Nephron progenitor cell (in vitro differentiated cells): ENCODE measurements around the gene SPATC1L.

Experiments used
- DNase-seq: peaks from one replicate; pipeline ENCODE4 v3.0.0; 2021
- H3K27ac Mint-ChIP-seq: 2 replicates; pipeline ENCODE4 v1.8.0; 2021; ENCODE audit warnings: mild to moderate bottlenecking, moderate library complexity, mixed read lengths
- H3K27me3 Mint-ChIP-seq: 2 replicates; pipeline ENCODE4 v1.8.0; 2021; ENCODE audit warnings: mild to moderate bottlenecking, low read depth, mixed read lengths; ENCODE audit not compliant: poor library complexity
- H3K36me3 Mint-ChIP-seq: 2 replicates; pipeline ENCODE4 v1.8.0; 2021; ENCODE audit warnings: low read depth, mixed read lengths
- H3K4me1 Mint-ChIP-seq: 2 replicates; pipeline ENCODE4 v1.8.0; 2021; ENCODE audit warnings: mixed read lengths
- H3K4me3 Mint-ChIP-seq: 2 replicates; pipeline ENCODE4 v1.8.0; 2021; ENCODE audit warnings: mild to moderate bottlenecking, moderate library complexity, mixed read lengths
- H3K9me3 Mint-ChIP-seq: 2 replicates; pipeline ENCODE4 v1.8.0; 2021; ENCODE audit warnings: mild to moderate bottlenecking, moderate library complexity, mixed read lengths
- CTCF ChIP-seq: fragments of 200-600 bp; sonication (generic); IDR thresholded peaks from 2 replicates; pipeline ENCODE4 v1.5.0; 2021; ENCODE audit warnings: antibody characterized with exemption

Gene SPATC1L

GRCh38 chr21:46117586-46118315 lies 66.5 kb downstream of the SPATC1L start:
- DNase-seq, result peak; percentile 1
- peaks cover 13% of the 10 kb centered on the region for H3K9me3 Mint-ChIP-seq
- H3K4me3 Mint-ChIP-seq, result no peak overlapping the region
- no peaks in the 10 kb centered on the region for H3K4me1 Mint-ChIP-seq
- peaks cover under 1% of the 10 kb centered on the region for H3K27me3 Mint-ChIP-seq
- H3K36me3 Mint-ChIP-seq, result peaks cover 39% of the 10 kb centered on the region
- no peak overlapping the region for H3K27ac Mint-ChIP-seq
- no peak for TF ChIP-seq CTCF

DNA sequence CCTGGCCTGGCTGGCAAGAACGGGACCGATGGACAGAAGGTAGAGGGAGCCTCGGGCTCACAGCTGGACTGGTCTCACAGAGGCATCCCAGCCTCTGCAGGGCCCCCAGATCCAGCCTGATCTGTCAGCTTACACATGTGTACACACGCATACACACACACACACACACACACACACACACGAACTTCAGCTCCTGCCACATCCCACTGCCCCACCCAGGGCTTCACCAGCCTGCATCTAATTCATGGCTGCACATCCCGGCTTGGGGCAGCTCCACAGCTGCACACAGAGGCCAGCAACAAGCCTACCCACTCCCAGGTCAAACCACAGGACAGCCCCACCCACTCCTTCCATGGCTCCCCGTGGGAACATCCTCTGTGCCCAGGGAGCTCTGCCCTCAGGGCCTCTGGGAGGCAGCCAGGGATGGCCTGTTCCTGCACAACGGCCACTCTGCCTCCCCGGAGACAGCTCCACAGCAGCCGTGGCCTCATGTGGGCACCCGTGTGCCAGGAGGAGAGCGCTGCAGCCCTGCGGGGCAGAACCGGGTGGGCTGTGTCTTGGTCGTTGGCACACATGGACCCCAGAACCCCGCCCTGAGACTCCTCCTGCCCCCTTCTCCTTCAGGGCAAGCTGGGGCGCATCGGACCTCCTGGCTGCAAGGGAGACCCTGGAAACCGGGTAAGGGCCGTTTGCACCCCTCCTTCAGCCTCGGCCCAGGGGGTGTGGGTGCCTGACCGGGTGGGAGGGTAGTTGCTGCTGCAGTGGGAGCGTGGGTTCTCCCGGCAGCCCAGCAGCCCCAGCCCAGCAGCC lies 67.3 kb downstream of the SPATC1L start:
- Mint-ChIP-seq H3K27me3 (no peaks in the 10 kb centered on the region), H3K27ac (no peak overlapping the region), H3K4me1 (no peaks in the 10 kb centered on the region), H3K9me3 (peaks cover 13% of the 10 kb centered on the region), H3K4me3 (no peak overlapping the region), H3K36me3 (peaks cover 38% of the 10 kb centered on the region)
- peak; percentile 1 for DNase-seq
- TF ChIP-seq CTCF, result no peak

DNA sequence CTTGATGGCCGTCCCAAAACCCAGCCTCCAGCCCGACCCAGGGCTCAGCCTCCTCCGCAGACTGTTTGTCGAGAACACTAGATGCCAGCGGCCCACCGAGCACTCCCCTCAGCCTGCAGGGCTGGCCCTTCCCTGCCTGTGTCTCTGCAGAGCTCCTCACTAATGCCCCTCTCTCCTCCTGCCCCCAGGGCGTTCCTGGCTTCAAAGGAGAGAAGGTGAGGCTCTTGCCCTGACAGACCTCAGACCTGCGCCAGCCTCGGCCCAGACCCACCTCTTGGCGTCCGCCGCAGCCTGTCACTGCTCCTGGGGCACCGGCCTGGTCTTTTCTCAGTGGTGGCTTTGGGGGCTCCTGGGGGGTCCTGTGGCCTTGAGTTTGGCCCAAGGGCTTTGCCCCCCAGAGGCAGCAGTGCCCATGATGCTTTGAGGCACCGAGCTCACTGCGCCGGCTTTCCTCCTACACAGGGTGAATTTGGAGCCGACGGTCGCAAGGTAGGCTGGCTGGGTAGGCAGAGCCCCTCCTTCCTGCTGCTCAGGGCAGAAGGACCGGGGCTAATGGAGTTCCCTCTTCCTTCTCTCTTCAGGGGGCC lies 68.0 kb downstream of the SPATC1L start:
- Mint-ChIP-seq H3K4me3 (no peak overlapping the region), H3K27me3 (no peaks in the 10 kb centered on the region), H3K9me3 (peaks cover 13% of the 10 kb centered on the region), H3K36me3 (peaks cover 36% of the 10 kb centered on the region), H3K4me1 (no peaks in the 10 kb centered on the region), H3K27ac (no peak overlapping the region)
- DNase-seq, result peak; percentile 2
- TF ChIP-seq CTCF, result no peak

DNA sequence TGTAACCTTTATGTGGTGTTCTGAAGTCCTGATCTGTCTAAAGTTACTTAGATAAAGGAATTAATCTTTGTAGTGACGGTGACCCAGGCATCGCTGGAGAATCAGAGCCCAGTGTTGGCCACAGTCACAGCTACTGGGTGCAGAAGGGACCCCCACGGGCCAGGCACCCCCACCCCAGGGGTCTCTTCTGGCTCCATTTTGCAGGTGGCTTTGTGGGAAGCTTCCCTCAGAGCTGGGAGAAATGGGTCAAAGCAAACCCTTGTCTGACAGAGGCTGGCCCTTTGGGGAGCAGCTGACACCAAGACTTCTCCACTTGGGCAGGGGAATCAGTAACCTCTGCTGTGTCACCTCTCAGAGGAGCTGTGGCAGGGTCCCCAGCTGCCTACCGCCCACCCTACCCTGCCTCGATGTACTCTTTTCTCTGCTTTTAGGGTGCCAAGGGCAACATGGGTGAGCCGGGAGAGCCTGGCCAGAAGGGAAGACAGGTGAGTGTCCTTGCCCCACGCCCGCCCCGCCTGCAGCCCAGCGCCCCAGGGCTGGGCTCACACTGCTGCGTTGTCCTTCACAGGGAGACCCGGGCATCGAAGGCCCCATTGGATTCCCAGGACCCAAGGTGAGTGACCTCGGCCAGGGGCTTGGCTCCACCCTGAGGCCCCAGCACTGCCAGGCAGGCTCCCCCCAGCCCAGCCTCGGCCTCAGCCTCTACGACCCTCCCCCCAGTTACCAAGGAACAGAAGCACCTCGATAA lies 68.6 kb downstream of the SPATC1L start:
- H3K27me3 Mint-ChIP-seq, result no peaks in the 10 kb centered on the region
- peaks cover 13% of the 10 kb centered on the region for H3K9me3 Mint-ChIP-seq
- no peak for TF ChIP-seq CTCF
- H3K4me1 Mint-ChIP-seq, result no peaks in the 10 kb centered on the region
- peaks cover 36% of the 10 kb centered on the region for H3K36me3 Mint-ChIP-seq
- H3K4me3 Mint-ChIP-seq, result no peak overlapping the region
- H3K27ac Mint-ChIP-seq, result no peak overlapping the region
- DNase-seq, result no peak

- peaks cover 13% of the 10 kb centered on the region for H3K9me3 Mint-ChIP-seq
- H3K36me3 Mint-ChIP-seq, result peaks cover 36% of the 10 kb centered on the region
- no peaks in the 10 kb centered on the region for H3K27me3 Mint-ChIP-seq
- TF ChIP-seq CTCF, result no peak
- H3K4me1 Mint-ChIP-seq, result no peaks in the 10 kb centered on the region
- H3K27ac Mint-ChIP-seq, result no peak overlapping the region
- DNase-seq, result no peak
- no peak overlapping the region for H3K4me3 Mint-ChIP-seq
These were observed 69.3 kb downstream of the SPATC1L start for GRCh38 chr21:46114963-46115362.
